Measurements from ENCODE around the gene GOLGA3.
"Not testable (repeated sequence)": the region's sequence is repeated elsewhere in the genome, so short reads cannot be mapped to it uniquely, and the experiment has no call there.

Gene GOLGA3

DNA sequence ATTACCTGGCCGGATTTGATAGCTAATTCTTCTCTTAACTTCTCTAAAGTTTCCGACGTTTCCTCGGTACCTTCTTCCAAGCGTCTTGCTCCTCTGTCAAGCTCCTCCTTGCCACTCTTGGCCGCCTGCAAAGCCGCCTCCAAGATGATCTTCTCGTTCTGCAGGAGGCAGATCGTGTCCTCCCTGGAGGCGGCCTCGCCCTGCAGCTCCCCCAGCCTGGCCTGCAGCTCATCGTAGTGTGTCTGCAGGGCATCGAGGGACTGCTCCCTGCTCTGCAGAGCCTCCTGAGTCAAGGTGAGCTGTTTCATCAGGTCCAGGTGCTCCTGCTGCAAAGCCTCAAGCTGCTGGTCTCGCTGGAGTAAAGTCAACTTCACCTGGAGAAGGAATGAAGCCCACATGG lies 32.8 kb downstream of the GOLGA3 start:
- intact Hi-C loops (cut with DNase I; ENCODE audit: low total_unique reads): no loop called here
- no peak overlapping the region for H3K4me3 ChIP-seq
- H3K9me3 ChIP-seq: no peaks in the 10 kb centered on the region
- DNase-seq: no peak
- no peak overlapping the region for H3K27ac ChIP-seq
- H3K4me1 ChIP-seq: no peaks in the 10 kb centered on the region
- no peaks in the 10 kb centered on the region for H3K27me3 ChIP-seq
- peaks cover 69 to 94% (median 88%) of the 10 kb centered on the region in 3 donors for H3K36me3 ChIP-seq
- no peak for TF ChIP-seq CTCF (IDR thresholded peaks at IDR 0.05)

DNA sequence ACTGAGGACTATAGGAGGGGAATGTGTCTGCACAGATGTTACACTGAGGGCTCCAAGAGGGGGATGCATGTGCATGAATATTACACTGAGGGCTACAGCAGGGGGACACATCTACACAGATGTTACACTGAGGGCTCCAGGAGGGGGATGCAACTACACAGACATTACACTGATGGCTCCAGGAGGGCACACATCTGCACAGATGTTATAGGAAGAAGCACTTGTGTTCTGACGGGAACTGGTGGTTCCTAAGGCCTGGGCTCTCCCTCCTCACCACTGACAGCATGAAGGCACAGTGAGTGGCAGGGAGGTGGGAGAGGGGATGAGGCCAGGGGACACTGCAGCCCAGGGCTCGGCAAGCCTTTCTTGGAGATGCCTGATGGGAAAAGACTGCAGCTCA lies 36.7 kb downstream of the GOLGA3 start:
- H3K4me3 ChIP-seq; intact Hi-C loops (cut with DNase I; ENCODE audit: low total_unique reads); DNase-seq; H3K27ac ChIP-seq; H3K27me3 ChIP-seq; H3K9me3 ChIP-seq; H3K4me1 ChIP-seq: not testable (repeated sequence)
- peaks cover 57 to 91% (median 84%) of the 10 kb centered on the region in 3 donors for H3K36me3 ChIP-seq

DNA sequence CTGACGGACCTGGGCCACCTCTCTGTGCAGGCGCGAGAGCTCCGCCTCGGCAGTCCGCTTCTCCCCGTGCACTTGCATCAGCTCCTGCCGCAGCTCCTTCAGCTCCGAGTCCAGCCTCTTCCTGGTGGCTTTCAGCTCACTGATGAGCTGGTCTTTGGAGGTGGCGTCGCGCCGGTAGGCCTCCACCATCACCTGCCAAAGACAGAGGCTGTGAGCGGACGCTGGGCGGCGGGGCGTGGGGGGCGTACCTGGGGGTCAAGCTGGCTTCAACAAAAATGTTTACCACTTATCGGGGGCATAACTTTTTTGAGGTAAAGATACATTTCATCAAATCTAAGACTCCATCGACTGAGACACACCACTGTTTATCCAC lies 39.6 kb downstream of the GOLGA3 start:
- peaks cover 56 to 91% (median 84%) of the 10 kb centered on the region in 3 donors for H3K36me3 ChIP-seq
- H3K27me3 ChIP-seq: no peaks in the 10 kb centered on the region
- no peaks in the 10 kb centered on the region for H3K4me1 ChIP-seq
- no peaks in the 10 kb centered on the region for H3K9me3 ChIP-seq
- no peak overlapping the region for H3K4me3 ChIP-seq
- no peak for DNase-seq
- intact Hi-C loops (cut with DNase I; ENCODE audit: low total_unique reads): no loop called here
- H3K27ac ChIP-seq: no peak overlapping the region
- no peak for TF ChIP-seq CTCF (IDR thresholded peaks at IDR 0.05)

GRCh38 chr12:132788375-132789098 lies 40.1 kb downstream of the GOLGA3 start:
- H3K36me3 ChIP-seq: peaks cover 59 to 91% (median 82%) of the 10 kb centered on the region in 3 donors
- no peaks in the 10 kb centered on the region for H3K27me3 ChIP-seq
- no peak overlapping the region for H3K27ac ChIP-seq
- no peak for TF ChIP-seq CTCF (IDR thresholded peaks at IDR 0.05)
- no peaks in the 10 kb centered on the region for H3K9me3 ChIP-seq
- no peak for DNase-seq
- intact Hi-C loops (cut with DNase I; ENCODE audit: low total_unique reads): no loop called here
- no peak overlapping the region for H3K4me3 ChIP-seq
- H3K4me1 ChIP-seq: no peaks in the 10 kb centered on the region

GRCh38 chr12:132787877-132788276 lies 40.8 kb downstream of the GOLGA3 start:
- Histone ChIP-seq H3K4me1 (no peaks in the 10 kb centered on the region), H3K9me3 (no peaks in the 10 kb centered on the region), H3K27me3 (no peaks in the 10 kb centered on the region), H3K27ac (no peak overlapping the region), H3K4me3 (no peak overlapping the region), H3K36me3 (peaks cover 64 to 96% (median 88%) of the 10 kb centered on the region in 3 donors)
- intact Hi-C loops (cut with DNase I; ENCODE audit: low total_unique reads): no loop called here
- no peak for DNase-seq
- TF ChIP-seq CTCF (IDR thresholded peaks at IDR 0.05): no peak

GRCh38 chr12:132786192-132786591 lies 42.5 kb downstream of the GOLGA3 start:
- peaks cover 76 to 97% (median 92%) of the 10 kb centered on the region in 3 donors for H3K36me3 ChIP-seq
- no peak for DNase-seq
- no peak for TF ChIP-seq CTCF (IDR thresholded peaks at IDR 0.05)

More at GRCh38 chr12:132786192-132786591, 42.5 kb downstream of the GOLGA3 start:
- no peak overlapping the region for H3K27ac ChIP-seq
- intact Hi-C loops (cut with DNase I; ENCODE audit: low total_unique reads): no loop called here
- H3K27me3 ChIP-seq: no peaks in the 10 kb centered on the region
- H3K4me1 ChIP-seq: no peaks in the 10 kb centered on the region
- no peak overlapping the region for H3K4me3 ChIP-seq
- no peaks in the 10 kb centered on the region for H3K9me3 ChIP-seq

All from tibial artery (tissue), 4 donors.